HG02759 (cell line): ENCODE measurements around the gene VPS26C.

Experiments
- ATAC-seq: cut with Tn5 transposase; IDR thresholded peaks from one replicate; pipeline ENCODE4 v1.9.1; 2021; ENCODE audit warnings: mild to moderate bottlenecking, moderate library complexity; ENCODE audit not compliant: unreplicated experiment

The VPS26C gene

DNA sequence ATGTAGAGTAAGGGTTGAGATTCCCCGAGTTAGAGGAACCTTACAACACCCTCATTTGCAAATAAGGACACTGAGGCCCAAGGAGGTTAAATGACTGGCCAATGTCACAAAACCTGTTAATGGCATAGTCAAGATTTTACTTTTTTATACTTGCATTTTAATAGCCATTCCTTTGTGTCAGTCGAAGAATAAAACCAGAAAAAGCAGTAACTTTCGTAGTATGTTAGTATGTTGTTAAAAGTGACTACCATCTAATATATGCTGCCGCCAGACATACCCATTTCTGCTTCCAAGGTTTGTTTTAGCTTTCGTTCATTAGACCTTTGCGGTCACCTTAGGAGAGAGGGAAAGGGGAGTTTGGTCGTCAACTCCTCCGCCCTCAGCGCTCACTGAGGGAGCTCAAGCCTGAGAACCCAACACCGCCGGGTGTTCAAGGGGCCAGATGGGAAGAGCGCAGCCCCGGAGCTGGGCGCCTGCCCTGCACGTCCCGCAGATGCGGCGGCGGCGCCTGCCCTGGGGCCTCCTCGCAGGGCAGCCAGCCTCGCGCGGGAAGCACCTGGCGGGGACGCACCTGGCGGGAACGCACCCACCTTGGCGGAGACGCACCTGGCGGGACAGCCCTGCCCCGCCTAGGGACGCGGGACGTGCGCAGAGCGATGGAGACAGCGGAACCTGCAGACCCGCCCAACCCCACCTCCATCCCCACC is 466 bp downstream of the VPS26C start:
- ATAC-seq: peak; percentile 9

- ATAC-seq: no peak
Observed at GRCh38 chr21:37264808-37265207, 2.3 kb downstream of the VPS26C start.

DNA sequence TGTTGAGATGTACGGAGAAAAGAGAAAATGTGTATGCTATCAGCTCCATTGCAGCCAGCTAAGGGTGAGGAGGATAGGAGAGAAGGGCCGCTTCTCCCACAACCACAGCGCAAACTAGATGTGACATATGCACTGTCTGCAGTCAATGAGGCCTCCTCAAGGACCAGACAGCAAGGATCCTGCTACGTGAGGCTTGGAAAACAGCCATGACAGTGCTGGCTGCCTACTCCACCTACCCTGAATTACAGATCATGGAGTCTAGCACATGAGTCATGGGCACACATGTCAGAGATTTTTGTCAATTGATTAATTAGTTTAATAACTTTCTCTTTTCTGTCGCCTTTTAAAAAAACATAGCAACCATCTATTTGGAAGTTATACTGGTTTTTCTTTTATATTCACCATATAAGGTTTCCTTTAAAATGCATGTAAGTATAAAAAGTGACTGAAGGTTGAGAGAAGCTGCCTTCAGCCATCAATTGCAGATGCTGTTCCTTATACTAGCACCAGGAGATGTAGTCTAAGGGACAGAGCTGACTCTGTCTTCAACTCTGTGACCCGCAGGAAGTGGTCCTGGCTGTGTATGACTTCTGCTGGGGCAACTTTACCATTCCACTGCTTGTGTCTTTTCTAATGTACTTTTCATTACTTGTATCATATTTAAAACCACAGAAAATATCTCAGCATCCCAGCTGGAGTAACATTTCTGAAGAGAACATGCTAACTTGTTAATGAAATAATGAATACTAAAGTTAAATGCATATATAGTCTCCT is 3.1 kb downstream of the VPS26C start:
- no peak for ATAC-seq

GRCh38 chr21:37259426-37259825 is 7.7 kb downstream of the VPS26C start:
- no peak for ATAC-seq

DNA sequence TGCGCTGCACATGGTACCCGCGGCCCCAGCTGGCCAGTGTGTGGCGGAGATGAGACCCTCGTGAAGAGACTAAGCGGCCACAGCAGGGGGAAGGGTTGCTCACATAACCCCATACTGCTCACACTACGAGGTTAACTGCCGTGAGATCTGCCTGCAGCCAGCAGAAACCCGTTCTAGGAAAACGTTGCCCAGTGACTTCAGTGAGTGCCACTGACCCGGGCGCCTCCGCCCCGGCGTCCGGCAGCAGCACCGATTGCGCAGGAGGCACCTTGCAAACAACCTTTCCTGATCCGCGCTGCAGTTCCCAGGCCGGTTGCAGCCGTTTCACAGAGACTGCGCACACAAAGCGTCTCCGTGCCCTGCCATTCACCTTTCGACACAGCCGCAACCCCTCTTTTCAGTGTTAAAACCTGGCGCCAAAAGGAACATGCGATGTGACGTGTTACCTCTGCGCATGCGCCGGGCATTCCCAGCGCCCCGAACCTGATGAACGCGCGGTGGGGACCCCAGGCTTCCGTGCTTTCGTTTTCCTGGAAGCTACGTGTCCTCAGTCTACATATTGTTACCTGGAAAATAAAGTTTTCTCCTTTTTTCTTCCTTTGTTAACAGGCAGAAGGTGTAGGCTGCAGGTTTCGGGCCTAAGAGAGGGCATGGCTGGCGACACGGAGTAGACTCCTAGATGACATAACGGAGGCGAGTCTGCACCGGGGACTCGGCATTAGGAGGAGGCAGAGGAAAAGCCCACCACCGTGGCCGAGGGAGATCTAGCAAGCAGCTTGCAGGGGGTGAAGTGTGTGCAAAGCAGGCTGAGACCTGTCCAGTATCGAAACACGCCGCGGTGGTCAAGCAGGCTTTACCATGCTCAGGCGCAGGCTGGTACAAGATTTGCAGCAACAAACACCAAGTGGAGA is 8.9 kb downstream of the VPS26C start:
- peak; percentile 78 for ATAC-seq

DNA sequence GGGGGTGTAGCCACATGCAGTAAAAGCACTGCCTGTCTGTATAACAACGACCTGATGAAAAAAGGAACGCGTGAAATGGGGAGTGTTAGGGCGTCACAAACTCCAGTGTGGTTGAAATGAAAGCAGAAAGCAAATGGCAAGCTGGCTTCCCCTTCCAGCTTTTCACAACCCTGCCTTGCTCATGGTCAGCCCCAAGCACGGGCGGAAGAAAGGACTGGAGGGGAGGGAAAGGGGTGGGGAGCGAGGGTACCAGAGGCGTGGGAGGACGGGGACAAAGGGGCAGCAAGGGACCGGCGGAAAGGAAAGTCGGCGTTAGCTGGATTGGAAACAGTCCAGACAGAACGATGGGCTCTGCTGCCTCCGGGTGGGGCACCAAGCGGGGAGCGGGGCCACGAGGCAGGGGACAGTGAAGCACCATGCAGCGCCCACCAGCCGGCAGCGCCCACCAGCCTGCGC is 9.6 kb downstream of the VPS26C start:
- ATAC-seq: peak; percentile 44

DNA sequence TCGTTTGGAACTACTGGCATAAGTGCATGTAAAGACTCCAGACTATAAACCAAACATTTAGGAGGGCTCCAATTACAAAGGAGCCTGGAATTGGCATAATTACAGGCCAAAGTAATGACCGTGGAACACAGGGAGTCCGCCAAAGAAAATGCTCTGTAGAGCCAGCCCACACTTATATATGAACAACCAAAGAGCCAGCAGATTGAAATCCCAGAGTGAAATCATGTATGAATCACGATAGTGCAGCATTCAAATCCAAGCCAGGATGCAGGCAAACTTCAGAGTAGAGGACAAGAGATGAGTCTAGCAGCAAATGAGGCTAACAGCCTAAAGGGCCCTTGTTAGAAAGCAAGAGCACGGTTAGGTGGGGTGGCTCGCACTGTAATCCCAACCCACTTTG is 13.1 kb downstream of the VPS26C start:
- ATAC-seq: no peak

DNA sequence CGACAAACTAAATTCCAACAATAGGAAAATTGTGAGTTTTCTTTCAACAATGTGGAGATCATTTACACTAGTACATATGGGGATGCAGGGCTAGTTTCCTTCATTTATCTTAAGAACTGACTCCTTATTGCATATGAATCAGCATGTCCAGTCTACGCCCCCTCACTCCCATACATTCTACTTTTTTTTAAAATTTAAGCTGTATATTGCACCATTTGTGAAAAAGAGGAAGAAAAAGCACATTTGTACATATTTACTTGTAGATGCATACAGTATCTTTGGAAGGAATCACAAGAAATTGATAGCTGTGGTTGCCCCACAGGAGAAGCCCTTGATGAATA is 15.9 kb downstream of the VPS26C start:
- ATAC-seq: no peak

- no peak for ATAC-seq
Observed at GRCh38 chr21:37249112-37249904, 17.8 kb downstream of the VPS26C start.

GRCh38 chr21:37248298-37248697 is 18.8 kb downstream of the VPS26C start:
- ATAC-seq: no peak

- no peak for ATAC-seq
Observed at GRCh38 chr21:37245151-37245550, 22.0 kb downstream of the VPS26C start.

GRCh38 chr21:37244501-37245095 is 22.5 kb downstream of the VPS26C start:
- no peak for ATAC-seq

- ATAC-seq: no peak
Observed at GRCh38 chr21:37243961-37244360, 23.2 kb downstream of the VPS26C start.

DNA sequence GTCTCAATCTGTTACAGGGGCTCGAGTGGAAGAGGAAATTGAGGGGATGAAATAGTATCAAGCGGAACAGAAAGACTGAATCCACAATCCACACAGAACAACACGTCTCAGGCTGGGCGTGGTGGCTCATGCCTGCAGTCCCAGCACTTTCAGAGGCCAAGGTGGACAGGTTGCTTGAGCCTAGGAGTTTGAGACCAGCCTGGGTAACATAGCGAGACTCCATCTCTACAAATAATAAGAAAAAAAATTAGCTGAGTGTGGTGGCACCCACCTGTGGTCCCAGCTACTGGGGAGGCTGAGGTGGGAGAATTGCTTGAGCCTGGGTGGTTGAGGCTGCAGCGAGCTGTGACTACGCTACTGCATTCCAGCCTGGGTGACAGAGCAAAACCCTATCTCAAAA is 25.7 kb downstream of the VPS26C start:
- no peak for ATAC-seq

- no peak for ATAC-seq
Observed at GRCh38 chr21:37240978-37241377, 26.2 kb downstream of the VPS26C start.

- no peak for ATAC-seq
Observed at GRCh38 chr21:37237764-37238163, 29.4 kb downstream of the VPS26C start.

GRCh38 chr21:37237346-37237745 is 29.8 kb downstream of the VPS26C start:
- no peak for ATAC-seq

DNA sequence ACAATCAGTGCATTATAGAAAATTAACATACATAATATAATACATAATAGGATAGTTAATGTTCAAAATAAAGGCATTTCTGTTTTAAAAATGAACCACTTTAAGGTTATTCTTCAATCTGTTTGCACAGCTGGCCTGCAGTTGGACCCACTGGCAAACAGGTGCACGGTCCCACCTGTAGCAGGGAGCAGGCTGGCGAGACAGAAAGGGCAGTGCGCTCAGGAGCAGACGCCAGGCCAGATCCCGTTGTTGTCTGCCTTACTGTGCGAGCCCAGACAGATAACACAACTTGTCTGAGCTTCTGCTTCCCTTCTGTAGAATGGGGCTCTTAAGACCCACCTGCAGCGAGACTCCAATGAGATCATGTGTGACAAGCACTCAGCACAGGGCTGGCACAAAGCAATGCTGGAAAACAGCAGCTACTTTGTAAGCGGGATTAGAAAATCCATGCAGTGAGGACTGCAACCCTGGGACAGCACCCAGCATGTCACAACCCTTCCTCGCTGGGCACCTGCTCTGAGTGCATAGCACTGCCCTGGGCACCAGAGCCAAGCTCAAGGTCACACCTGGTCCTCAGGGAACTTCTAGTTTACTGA is 33.5 kb downstream of the VPS26C start:
- no peak for ATAC-seq

DNA sequence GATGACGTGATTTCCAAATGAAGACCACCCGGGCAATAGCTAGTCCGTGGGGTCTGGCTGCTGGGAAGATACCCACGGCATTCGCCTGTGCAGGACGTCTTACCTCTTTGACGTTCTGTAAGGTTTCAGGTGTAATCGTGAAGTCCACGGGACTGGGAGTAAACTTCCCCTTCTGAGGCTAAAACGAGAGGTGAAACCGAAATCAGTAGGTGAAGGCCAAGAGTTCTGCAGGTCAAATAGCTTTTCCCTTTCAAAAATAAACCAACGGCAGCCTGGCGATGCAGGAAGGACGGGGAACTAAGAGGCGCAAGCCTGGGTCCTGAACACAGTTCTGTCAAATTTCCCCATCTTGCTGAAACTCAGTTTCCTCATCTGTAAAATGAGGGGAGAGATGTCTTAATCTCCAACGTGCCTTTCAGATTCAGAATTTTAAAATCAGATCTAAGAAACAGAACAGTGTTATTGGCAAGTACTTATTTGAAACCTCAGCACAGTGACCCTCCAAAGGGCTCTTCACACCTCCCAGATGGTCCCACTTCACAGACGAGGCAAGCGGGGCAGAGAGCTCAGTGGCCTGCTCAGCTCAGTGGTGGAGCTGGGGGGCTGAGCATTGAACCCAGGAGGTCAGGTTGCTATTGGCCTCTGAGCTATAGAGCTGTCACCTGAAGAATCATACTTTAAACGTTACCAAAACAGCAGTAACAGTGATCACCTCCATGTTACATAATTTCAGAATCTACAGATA is 34.7 kb downstream of the VPS26C start:
- ATAC-seq: peak; percentile 58
